A549 treated with AZD9567 at 1 μM for 4 hours (cell line): Measurements from ENCODE around the gene HPSE2. TPM values are rescaled to one million over a fixed set of nuclear protein-coding genes. Genes with fewer than 3 reads are reported as not detected.

Source experiments
- total RNA-seq: library from RNA; stranded (reverse); fragments of 200-300 nt; extraction: Qiagen RNA extraction; gene quantifications from 5 replicates; pipeline ENCODE4 v1.2.3, GENCODE V29; 2022; ENCODE audit not compliant: insufficient read depth

Gene HPSE2
- total RNA-seq = not detected in 5 replicates

GRCh38 chr10:99235658-99236626 lies at the start of gene HPSE2:
TSS of gene HPSE2 (minus strand) at chr10:99235852.

GRCh38 chr10:98446661-98447221 lies 788.9 kb downstream of the HPSE2 start, which contains the start of gene HPS1:
TSS of gene HPS1 (minus strand) at chr10:98446935. CDS start at chr10:98443240, 3,695 bp downstream.

DNA sequence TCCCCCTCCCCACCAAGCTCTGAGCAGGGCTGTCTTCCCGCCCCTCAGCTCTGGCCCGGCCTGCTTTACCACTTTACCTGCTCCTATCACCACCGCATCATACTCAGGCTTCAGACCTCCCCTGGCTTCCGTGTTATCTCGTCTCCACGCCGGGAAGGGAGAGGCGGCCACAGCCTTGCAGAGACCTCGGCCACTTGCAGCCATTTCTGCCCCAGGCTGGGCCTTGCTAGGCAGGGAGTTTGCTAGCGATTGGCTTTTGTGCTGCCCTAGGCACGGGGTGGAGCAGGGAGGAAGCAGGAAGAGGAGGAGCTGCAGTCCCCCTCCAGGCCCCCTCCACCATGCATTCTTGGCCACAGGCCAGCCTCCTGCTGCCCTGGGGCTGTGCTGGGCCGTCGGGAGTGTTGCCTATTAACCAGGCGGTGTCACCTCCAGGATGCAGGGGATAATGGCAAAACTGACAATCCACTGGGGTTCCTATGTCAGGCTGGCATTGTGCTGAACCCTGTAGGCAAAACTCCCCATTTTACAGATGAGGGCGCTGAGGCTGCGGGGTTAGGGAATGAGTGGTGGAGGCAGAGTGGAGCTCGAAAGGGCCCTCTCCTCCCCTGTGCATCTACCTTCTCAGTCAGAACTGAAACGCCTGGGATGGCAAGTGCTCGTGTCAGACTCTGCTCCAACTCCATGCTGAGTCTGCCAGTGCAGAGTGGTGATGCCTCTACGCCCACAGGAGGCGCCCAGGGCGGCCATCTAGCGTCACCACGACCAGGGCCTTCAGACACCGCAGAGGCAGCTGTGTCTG lies 820.5 kb downstream of the HPSE2 start, which contains the start of gene PYROXD2:
PYROXD2 (minus strand) TSS at position 251 of the 799 bp plus-strand sequence; CDS start at position 204, 47 bp downstream.

Other genes starting within 250 kb of the HPSE2 start
- 19.7 to 23.8 TPM (median 23.1 TPM) in 5 replicates for gene CNNM1, start 93.5 kb upstream of the HPSE2 start, total RNA-seq
- 36.0 to 44.7 TPM (median 38.0 TPM) in 5 replicates for gene GOT1, start 194.8 kb upstream of the HPSE2 start, total RNA-seq